Esophagus squamous epithelium (tissue), 4 donors: ENCODE data around the gene ATP10A.

Source experiments
- POLR2A ChIP-seq, 4 donors: fragments of 450-650 bp; IDR thresholded peaks; one replicate each; pipeline ENCODE4 v1.6.1; 2017; ENCODE audit warnings: antibody characterized with exemption in 4 of 4, mild to moderate bottlenecking in 4 of 4, moderate library complexity in 3 of 4
- TF ChIP-seq, protein P1 (sequence below), 6 experiments: fragments of 450-650 bp in 4 of 6; fragments of 200-600 bp in 2 of 6; sonication (generic) in 2 of 6; IDR thresholded peaks; one replicate each; pipeline ENCODE4 v1.5.1; 2016 to 2019; ENCODE audit warnings: antibody characterized with exemption in 6 of 6, mild to moderate bottlenecking in 4 of 6, moderate library complexity in 4 of 6

GRCh38 chr15:25738171-25738965 lies 124.8 kb downstream of the ATP10A start:
- no peak for TF ChIP-seq POLR2A (IDR thresholded peaks at IDR 0.05)
- TF ChIP-seq, protein P1, sequence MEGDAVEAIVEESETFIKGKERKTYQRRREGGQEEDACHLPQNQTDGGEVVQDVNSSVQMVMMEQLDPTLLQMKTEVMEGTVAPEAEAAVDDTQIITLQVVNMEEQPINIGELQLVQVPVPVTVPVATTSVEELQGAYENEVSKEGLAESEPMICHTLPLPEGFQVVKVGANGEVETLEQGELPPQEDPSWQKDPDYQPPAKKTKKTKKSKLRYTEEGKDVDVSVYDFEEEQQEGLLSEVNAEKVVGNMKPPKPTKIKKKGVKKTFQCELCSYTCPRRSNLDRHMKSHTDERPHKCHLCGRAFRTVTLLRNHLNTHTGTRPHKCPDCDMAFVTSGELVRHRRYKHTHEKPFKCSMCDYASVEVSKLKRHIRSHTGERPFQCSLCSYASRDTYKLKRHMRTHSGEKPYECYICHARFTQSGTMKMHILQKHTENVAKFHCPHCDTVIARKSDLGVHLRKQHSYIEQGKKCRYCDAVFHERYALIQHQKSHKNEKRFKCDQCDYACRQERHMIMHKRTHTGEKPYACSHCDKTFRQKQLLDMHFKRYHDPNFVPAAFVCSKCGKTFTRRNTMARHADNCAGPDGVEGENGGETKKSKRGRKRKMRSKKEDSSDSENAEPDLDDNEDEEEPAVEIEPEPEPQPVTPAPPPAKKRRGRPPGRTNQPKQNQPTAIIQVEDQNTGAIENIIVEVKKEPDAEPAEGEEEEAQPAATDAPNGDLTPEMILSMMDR (IDR thresholded peaks at IDR 0.05) = no peak
